ENCODE measurements around the gene MROH2A. TPM values are rescaled to one million over a fixed set of nuclear protein-coding genes. Genes with fewer than 3 reads are reported as not detected.

MROH2A gene
- total RNA-seq, 1 donor from 2014 or later, result not detected

- Mint-ChIP-seq H3K4me1 (ENCODE audit: low read depth) (peaks cover 12% of the 10 kb centered on the region), H3K4me3 (ENCODE audit: unreplicated experiment) (no peak overlapping the region), H3K36me3 (ENCODE audit: low read depth) (peaks cover 1% of the 10 kb centered on the region), H3K27ac (ENCODE audit: unreplicated experiment) (no peak overlapping the region), H3K27me3 (ENCODE audit: low read depth) (peaks cover 6% of the 10 kb centered on the region), H3K9me3 (ENCODE audit: low read depth) (peaks cover 6% of the 10 kb centered on the region)
- TF ChIP-seq, protein P1, sequence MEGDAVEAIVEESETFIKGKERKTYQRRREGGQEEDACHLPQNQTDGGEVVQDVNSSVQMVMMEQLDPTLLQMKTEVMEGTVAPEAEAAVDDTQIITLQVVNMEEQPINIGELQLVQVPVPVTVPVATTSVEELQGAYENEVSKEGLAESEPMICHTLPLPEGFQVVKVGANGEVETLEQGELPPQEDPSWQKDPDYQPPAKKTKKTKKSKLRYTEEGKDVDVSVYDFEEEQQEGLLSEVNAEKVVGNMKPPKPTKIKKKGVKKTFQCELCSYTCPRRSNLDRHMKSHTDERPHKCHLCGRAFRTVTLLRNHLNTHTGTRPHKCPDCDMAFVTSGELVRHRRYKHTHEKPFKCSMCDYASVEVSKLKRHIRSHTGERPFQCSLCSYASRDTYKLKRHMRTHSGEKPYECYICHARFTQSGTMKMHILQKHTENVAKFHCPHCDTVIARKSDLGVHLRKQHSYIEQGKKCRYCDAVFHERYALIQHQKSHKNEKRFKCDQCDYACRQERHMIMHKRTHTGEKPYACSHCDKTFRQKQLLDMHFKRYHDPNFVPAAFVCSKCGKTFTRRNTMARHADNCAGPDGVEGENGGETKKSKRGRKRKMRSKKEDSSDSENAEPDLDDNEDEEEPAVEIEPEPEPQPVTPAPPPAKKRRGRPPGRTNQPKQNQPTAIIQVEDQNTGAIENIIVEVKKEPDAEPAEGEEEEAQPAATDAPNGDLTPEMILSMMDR (IDR thresholded peaks at IDR 0.05), result no peak
- no peak for DNase-seq (ENCODE audit: low spot score)
Measured at GRCh38 chr2:233821709-233822100, 43.6 kb downstream of the MROH2A start.

GRCh38 chr2:233822101-233822771 is 44.1 kb downstream of the MROH2A start:
- DNase-seq (ENCODE audit: low spot score), result peak; percentile 85
- H3K27ac Mint-ChIP-seq (ENCODE audit: unreplicated experiment), result no peak overlapping the region
- H3K4me3 Mint-ChIP-seq (ENCODE audit: unreplicated experiment), result no peak overlapping the region
- peaks cover 6% of the 10 kb centered on the region for H3K27me3 Mint-ChIP-seq (ENCODE audit: low read depth)
- H3K36me3 Mint-ChIP-seq (ENCODE audit: low read depth), result peaks cover 1% of the 10 kb centered on the region
- H3K9me3 Mint-ChIP-seq (ENCODE audit: low read depth), result peaks cover 7% of the 10 kb centered on the region
- TF ChIP-seq, protein P1 (IDR thresholded peaks at IDR 0.05), result no peak
- peaks cover 7% of the 10 kb centered on the region for H3K4me1 Mint-ChIP-seq (ENCODE audit: low read depth)

DNA sequence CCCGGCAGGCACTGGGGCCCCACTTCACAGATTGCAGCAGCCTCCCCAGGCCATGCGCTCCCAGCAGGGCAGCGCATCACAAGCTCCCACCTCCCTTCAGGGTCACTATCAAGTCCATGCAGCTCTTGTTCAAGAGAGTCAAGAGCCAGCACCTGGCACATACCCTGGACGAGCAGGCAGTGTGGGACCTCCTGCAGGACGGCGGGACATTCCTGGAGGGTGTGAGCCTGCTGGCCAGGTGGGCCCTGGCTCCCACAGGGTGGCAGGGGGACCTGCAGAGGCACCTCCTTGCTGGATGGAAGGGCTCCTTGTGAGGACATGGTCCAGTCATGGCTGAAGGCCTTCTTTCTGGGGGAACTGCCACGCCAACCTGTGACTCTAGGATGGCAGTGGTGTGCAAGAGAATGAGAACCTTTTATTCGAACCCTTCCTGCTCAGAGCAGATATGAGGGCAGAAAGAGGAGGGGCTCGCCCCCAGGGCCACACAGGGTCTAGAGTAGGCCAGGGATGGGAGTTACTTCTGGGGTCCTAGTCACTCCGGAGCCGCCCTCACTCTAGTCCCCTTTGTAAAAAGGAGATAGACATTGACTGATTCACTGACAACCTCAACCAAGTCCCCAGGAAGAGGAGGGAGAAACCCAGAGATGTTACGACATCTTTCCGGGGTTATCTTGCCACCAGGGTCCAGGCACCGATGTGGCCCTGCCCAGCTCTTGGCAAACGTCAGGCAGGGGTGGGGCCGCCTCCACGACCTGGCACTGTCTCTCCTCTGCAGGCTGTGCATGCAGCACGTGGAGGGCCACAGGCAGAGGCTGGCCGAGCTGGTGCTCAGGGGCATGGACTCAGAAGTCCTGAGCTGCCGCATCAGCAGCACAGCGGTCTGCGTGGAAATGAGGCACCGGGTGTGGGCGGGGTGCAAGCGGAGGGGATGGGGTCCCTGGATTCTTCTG is 44.9 kb downstream of the MROH2A start:
- H3K27me3 Mint-ChIP-seq (ENCODE audit: low read depth), result peaks cover 6% of the 10 kb centered on the region
- TF ChIP-seq, protein P1 (IDR thresholded peaks at IDR 0.05), result no peak
- H3K4me1 Mint-ChIP-seq (ENCODE audit: low read depth), result peaks cover under 1% of the 10 kb centered on the region
- H3K36me3 Mint-ChIP-seq (ENCODE audit: low read depth), result peaks cover under 1% of the 10 kb centered on the region
- peak; percentile 80 for DNase-seq (ENCODE audit: low spot score)
- no peak overlapping the region for H3K27ac Mint-ChIP-seq (ENCODE audit: unreplicated experiment)
- H3K4me3 Mint-ChIP-seq (ENCODE audit: unreplicated experiment), result no peak overlapping the region
- H3K9me3 Mint-ChIP-seq (ENCODE audit: low read depth), result peaks cover 7% of the 10 kb centered on the region

DNA sequence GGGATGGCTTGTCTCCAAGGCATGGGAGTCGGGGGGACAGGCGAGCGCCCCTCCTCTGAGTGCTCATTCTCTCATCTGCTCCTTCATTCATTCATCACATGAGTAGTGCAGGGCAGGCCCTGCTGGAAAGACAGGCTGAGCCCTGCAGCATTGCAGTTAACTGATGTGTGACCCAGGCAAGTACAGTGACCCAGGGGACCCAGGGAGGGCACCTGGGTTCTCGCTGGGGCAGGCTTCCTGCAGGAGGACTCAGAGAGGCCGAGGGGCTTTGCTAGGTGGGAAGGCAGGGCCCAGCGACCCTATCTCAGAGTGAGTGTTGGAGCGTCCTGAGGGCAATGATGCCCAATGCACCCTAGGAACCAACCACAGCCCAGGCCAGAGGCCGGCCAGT is 45.6 kb downstream of the MROH2A start:
- no peak overlapping the region for H3K4me3 Mint-ChIP-seq (ENCODE audit: unreplicated experiment)
- H3K4me1 Mint-ChIP-seq (ENCODE audit: low read depth), result no peaks in the 10 kb centered on the region
- no peaks in the 10 kb centered on the region for H3K36me3 Mint-ChIP-seq (ENCODE audit: low read depth)
- DNase-seq (ENCODE audit: low spot score), result peak; percentile 63
- peaks cover 6% of the 10 kb centered on the region for H3K27me3 Mint-ChIP-seq (ENCODE audit: low read depth)
- no peak overlapping the region for H3K27ac Mint-ChIP-seq (ENCODE audit: unreplicated experiment)
- TF ChIP-seq, protein P1 (IDR thresholded peaks at IDR 0.05), result no peak
- peaks cover 7% of the 10 kb centered on the region for H3K9me3 Mint-ChIP-seq (ENCODE audit: low read depth)

DNA sequence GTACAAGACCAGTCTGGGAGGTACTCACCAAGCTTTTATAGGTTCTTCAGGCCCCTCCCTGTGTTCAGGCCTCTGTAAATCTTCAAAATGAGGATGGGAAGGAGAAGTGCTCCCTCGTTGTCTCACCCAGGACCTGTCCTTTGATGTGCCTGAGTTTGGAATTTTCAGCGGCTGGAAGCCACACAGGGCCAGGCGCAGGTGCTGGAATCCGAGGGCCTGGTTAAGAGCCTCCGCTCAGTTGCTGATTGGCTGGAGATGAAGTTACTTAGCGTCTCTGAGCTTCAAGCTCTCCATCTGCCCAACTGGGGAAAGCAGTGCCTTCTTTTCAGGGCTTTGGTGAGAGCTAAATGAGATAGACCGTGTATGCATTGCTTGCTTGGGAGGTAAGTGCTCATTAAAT is 46.2 kb downstream of the MROH2A start:
- Mint-ChIP-seq H3K4me3 (ENCODE audit: unreplicated experiment) (no peak overlapping the region), H3K36me3 (ENCODE audit: low read depth) (no peaks in the 10 kb centered on the region), H3K9me3 (ENCODE audit: low read depth) (peaks cover 7% of the 10 kb centered on the region), H3K4me1 (ENCODE audit: low read depth) (no peaks in the 10 kb centered on the region), H3K27me3 (ENCODE audit: low read depth) (peaks cover 6% of the 10 kb centered on the region), H3K27ac (ENCODE audit: unreplicated experiment) (no peak overlapping the region)
- TF ChIP-seq, protein P1 (IDR thresholded peaks at IDR 0.05), result no peak
- DNase-seq (ENCODE audit: low spot score), result peak; percentile 8
